ENCODE data around the gene KCNIP4.

KCNIP4 gene

GRCh38 chr4:21102667-21103066 lies 845.9 kb downstream of the KCNIP4 start:
- Histone ChIP-seq H3K79me2 (ENCODE audit: insufficient read depth, low read length) (no peaks in the 10 kb centered on the region), H3K4me2 (ENCODE audit: low read depth, low read length, poor library complexity, severe bottlenecking) (no peak overlapping the region), H3K9ac (ENCODE audit: low read depth, low read length, poor library complexity, severe bottlenecking) (no peak overlapping the region), H3F3A (ENCODE audit: low read depth) (no peaks in the 10 kb centered on the region), H3K27me3 (ENCODE audit: insufficient read depth, low read length, poor library complexity, severe bottlenecking) (no peaks in the 10 kb centered on the region), H3K9me2 (replicated peaks; ENCODE audit: low read depth, low read length) (no peaks in the 10 kb centered on the region), H4K20me1 (ENCODE audit: insufficient read depth, low read length, poor library complexity, severe bottlenecking) (no peaks in the 10 kb centered on the region), H3K4me1 (ENCODE audit: insufficient read depth, low read length, poor library complexity, severe bottlenecking) (no peaks in the 10 kb centered on the region), H3K4me3 (ENCODE audit: low read length, poor library complexity, severe bottlenecking) (no peak overlapping the region), H3K36me3 (ENCODE audit: insufficient read depth, low read length) (no peaks in the 10 kb centered on the region), H2AFZ (ENCODE audit: low read length) (no peak overlapping the region), H3K9me3 (ENCODE audit: insufficient read depth, low read depth, low read length) (no peaks in the 10 kb centered on the region)
- no peak for TF ChIP-seq CTCF (conservative IDR thresholded peaks at IDR 0.05; ENCODE audit: low read length)
- TF ChIP-seq EZH2phosphoT487 (IDR thresholded peaks at IDR 0.05; ENCODE audit: borderline replicate concordance) = no peak

GRCh38 chr4:21097865-21098264 lies 850.7 kb downstream of the KCNIP4 start:
- Histone ChIP-seq H3K27me3 (ENCODE audit: insufficient read depth, low read length, poor library complexity, severe bottlenecking) (no peaks in the 10 kb centered on the region), H4K20me1 (ENCODE audit: insufficient read depth, low read length, poor library complexity, severe bottlenecking) (no peaks in the 10 kb centered on the region), H3K9me2 (replicated peaks; ENCODE audit: low read depth, low read length) (no peaks in the 10 kb centered on the region), H3K9me3 (ENCODE audit: insufficient read depth, low read depth, low read length) (no peaks in the 10 kb centered on the region), H3K36me3 (ENCODE audit: insufficient read depth, low read length) (no peaks in the 10 kb centered on the region), H2AFZ (ENCODE audit: low read length) (no peak overlapping the region), H3K79me2 (ENCODE audit: insufficient read depth, low read length) (no peaks in the 10 kb centered on the region), H3K4me3 (ENCODE audit: low read length, poor library complexity, severe bottlenecking) (no peak overlapping the region), H3F3A (ENCODE audit: low read depth) (no peaks in the 10 kb centered on the region), H3K4me1 (ENCODE audit: insufficient read depth, low read length, poor library complexity, severe bottlenecking) (no peaks in the 10 kb centered on the region), H3K9ac (ENCODE audit: low read depth, low read length, poor library complexity, severe bottlenecking) (no peak overlapping the region), H3K4me2 (ENCODE audit: low read depth, low read length, poor library complexity, severe bottlenecking) (no peak overlapping the region)
- no peak for TF ChIP-seq EZH2phosphoT487 (IDR thresholded peaks at IDR 0.05; ENCODE audit: borderline replicate concordance)
- no peak for TF ChIP-seq CTCF (conservative IDR thresholded peaks at IDR 0.05; ENCODE audit: low read length)

GRCh38 chr4:21097026-21097425 lies 851.5 kb downstream of the KCNIP4 start:
- Histone ChIP-seq H3F3A (ENCODE audit: low read depth) (no peaks in the 10 kb centered on the region), H2AFZ (ENCODE audit: low read length) (no peak overlapping the region), H3K9ac (ENCODE audit: low read depth, low read length, poor library complexity, severe bottlenecking) (no peak overlapping the region), H3K4me1 (ENCODE audit: insufficient read depth, low read length, poor library complexity, severe bottlenecking) (no peaks in the 10 kb centered on the region), H3K79me2 (ENCODE audit: insufficient read depth, low read length) (no peaks in the 10 kb centered on the region), H3K4me3 (ENCODE audit: low read length, poor library complexity, severe bottlenecking) (no peak overlapping the region), H3K9me3 (ENCODE audit: insufficient read depth, low read depth, low read length) (no peaks in the 10 kb centered on the region), H3K4me2 (ENCODE audit: low read depth, low read length, poor library complexity, severe bottlenecking) (no peak overlapping the region), H3K27me3 (ENCODE audit: insufficient read depth, low read length, poor library complexity, severe bottlenecking) (no peaks in the 10 kb centered on the region), H4K20me1 (ENCODE audit: insufficient read depth, low read length, poor library complexity, severe bottlenecking) (no peaks in the 10 kb centered on the region), H3K36me3 (ENCODE audit: insufficient read depth, low read length) (no peaks in the 10 kb centered on the region), H3K9me2 (replicated peaks; ENCODE audit: low read depth, low read length) (no peaks in the 10 kb centered on the region)
- TF ChIP-seq CTCF (conservative IDR thresholded peaks at IDR 0.05; ENCODE audit: low read length) = no peak
- TF ChIP-seq EZH2phosphoT487 (IDR thresholded peaks at IDR 0.05; ENCODE audit: borderline replicate concordance) = no peak
